SK-N-MC (cell line): ENCODE measurements around the gene POR.

Experiments used
- EZH2 ChIP-seq: fragments of 200-600 bp; sonication (generic); IDR thresholded peaks from one replicate; pipeline ENCODE4 v1.6.1; 2017; ENCODE audit warnings: antibody characterized with exemption
- POLR2AphosphoS5 ChIP-seq: IDR thresholded peaks from 2 replicates; pipeline ENCODE4 v1.6.1; 2012; ENCODE audit warnings: mild to moderate bottlenecking, low read depth, low read length, borderline replicate concordance

GRCh38 chr7:75869776-75870379 is 45.1 kb upstream of the POR start:
- TF ChIP-seq POLR2AphosphoS5 (no peak), EZH2 (no peak)
